Activated naive CD4-positive, alpha-beta T cell (primary cell): ENCODE results near the gene UBD.

Source experiments
- DNase-seq, 4 experiments: peaks; one replicate each; lab custom pipeline; 2025; lab: John Stamatoyannopoulos, UW

UBD gene

DNA sequence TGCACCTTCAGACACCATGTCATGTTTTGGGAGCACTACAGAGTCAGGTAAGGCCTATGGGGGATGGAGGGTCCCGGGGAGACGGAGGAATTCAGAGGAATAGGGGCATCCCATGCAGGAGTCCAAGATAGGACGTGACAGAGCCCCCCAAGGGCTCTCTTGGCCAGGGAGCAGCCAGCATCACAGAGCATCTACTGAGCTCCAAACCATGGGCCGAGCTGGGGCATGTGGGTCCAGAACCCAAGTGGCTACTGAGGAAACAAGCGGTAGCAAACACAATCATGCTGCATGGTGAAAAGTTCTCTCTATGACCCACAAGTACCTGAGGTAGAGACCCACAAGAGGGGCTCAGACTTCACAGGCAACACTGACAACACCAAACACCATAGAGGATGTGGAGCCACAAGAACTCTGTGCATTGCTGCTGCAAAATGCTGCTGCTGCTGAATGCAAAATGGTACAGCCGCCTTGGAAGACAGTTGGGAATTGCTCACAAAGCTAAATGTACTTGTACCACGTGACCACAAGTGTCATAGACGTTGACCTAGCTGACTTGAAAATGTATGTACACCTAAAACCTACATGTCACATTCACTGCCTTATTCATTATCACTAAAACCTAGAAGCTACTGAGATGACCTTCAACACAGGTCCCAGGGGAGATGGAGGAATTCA, 38.4 kb downstream of the UBD start:
- no peak for DNase-seq

DNA sequence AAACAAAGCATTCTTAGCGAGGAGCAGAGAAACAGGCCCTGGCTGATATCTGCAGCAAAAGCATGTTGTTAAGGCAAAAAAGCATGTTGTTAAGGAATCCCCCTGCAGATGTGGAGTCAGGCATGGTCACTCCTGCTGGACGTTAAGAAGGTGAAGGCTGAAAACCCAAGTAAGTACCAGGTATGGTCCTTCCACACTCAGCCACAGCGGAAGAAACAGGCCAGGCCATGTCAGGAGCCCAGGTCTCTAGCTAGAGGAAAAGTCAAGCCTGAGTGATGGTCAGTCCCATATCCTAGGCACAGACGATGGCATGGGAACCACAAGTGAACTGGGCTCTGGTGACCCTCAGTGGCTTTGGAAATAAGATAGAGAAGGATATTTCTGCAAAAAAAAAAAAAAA, 39.3 kb downstream of the UBD start:
- no peak for DNase-seq

DNA sequence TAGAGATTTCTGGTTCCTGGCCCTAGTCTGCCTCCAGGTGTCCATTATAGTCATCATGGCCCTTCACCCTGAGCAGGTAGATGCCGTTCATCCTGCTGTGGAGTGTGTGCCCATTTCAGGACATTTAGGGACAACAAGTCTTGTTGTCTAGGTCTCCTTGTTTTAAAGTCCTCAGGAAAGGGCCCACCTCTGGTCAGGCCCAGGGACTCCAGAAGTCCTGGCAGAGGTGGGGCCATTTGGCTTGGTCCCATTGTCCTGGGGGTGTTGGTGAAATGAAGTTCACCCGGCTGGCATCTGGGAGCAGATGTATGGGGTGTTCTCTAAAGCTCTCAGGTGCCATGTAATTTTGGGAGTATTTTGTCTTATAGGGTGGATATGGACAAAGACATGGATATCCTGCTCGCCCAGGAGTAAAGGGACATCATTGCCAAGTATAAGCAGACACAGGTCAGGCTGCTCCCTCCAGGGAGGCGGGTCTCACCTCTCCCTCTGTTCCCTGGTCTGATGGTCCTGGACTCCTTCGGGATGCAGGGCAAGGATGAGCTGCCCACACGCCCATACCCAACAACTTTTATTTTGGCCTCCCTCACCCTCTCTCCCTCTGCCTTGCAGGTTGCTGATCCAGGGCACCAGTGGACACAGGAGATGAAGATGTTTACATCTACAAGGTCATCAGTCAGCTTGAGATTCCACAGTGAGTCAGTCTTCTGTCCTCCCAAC, 40.1 kb downstream of the UBD start:
- no peak for DNase-seq

DNA sequence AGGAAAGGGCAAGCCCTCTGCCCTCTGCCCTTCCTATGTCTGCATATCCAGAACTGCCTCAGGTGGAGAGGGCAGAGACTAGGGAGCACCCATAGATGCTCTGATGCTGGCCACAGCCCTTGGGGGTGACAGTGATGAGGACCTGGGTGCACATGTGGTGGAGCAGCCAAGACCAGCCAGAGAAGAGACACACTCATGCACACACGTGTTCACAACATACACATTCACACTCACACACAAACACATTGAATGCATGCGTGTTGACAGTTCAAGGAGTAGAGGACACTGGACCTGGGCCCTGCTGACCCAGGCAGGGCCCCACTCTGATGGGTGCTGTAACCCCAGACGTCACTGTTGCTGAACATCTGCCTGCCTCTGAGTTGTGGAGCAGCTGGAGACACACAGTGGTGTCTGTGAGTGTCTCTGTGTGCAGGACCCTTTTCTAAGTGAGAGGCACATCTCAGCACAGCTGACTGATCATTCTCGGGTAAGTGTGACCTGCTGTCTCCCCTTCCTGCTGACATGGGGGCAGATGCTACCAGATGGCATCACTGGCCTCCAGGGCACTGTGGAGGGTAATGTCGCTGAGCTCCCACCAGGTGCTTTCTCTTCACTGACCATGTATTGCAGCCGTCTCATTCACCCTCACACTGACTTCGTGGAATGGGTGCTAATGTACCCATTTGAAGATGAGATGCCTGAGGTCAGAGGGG, 41.6 kb downstream of the UBD start:
- DNase-seq = no peak

DNA sequence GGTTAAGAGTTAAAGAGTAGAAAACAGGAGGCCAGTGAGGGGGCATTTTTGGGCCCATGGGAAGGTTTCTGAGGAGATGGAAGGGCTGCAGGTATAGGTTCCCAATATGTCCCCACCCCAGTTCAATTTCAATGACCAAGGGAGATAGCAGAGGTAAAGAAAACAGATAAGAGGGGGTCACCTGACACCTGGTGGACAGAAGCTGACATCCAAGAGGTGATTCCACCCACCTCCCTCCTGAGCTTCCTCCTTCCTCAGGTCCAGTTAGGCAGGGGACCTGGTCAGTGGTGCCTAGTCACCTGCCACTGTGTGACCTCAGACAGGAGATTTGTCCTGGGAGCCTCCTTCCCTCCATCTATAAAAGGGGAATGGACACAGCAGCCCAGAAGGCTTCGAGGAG, 42.3 kb downstream of the UBD start:
- no peak for DNase-seq

DNA sequence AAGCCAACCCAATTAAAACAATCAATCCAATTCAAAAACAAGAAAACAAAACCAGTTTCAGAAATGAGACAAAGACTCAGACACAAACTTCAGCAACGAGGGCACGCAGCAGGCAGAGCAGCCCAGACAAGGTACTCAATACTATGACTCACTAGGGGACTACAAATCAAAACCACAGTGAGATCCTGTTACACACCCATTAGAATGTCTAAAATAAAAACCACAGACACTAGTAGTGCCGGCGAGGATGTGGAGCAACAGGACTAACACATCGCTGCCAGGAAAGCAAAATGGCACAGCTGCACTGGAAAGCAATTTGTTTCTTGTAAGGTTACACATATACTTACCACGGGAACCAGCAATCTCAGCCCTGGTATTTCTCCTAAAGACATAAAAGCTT, 43.4 kb downstream of the UBD start:
- DNase-seq = no peak

DNA sequence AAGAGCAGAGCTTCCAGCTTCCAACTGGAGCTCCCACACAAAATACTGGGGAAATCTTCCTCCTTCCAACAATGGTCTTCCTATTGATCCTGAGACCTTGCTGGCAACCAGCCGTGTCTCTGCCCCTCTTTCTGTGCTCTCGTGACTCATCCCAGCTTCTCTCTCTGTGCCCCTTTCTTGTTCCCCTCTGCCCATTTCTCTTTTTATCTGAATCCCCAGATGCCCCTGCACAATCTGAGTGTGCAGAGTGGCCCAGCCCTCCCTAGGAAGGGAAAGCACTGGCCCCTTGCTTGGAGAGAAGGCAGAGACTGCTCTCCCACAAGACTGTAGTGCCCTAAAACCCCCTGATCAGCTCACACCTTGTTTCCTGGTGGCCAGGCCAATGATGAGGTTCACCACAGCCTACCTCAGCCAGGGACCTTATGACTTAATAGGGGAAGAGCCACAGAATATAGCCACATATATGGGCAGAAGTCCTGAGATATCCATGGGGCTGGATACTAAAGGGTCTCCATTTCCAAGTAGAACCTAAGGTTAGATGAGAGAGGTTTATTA, 48.7 kb downstream of the UBD start:
- DNase-seq = no peak

DNA sequence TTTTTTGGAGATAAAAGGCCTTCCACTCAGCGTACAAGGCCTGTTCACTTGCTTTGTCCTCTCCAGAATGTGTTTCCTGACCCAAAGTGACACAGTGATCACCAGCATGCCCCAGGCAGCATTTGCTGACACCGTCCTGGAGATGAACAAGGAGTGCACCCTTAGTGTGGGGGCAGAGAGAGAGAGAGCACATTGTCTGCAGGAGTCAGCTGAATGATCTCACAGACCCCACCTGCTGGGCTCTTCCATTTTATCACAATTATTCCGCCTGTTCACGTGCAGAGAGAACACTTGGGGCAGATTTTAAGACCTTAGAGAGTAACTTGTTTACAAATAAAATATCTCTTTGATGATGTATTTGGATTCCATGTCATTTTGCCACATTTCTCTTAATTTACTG, 49.3 kb downstream of the UBD start:
- DNase-seq = no peak

DNA sequence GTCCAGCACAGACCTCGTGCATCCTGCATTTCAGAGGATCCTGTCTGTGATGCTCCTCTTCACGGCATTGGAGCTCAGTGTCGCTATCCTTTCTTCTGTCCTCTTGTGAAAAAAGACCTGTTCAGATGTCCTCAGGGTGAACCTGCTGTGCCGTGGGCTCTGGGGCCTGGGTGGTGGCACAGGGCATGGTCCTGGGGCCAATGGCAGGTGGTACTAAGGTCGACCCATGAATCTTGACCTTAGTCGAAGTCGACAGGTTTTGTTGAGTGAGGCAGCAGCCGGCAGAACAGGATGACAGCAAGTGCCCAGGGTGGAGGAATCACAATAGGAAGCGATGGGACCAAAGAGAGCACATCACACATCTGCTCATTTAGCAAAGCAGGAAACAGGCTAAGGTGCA, 49.8 kb downstream of the UBD start:
- no peak for DNase-seq

DNA sequence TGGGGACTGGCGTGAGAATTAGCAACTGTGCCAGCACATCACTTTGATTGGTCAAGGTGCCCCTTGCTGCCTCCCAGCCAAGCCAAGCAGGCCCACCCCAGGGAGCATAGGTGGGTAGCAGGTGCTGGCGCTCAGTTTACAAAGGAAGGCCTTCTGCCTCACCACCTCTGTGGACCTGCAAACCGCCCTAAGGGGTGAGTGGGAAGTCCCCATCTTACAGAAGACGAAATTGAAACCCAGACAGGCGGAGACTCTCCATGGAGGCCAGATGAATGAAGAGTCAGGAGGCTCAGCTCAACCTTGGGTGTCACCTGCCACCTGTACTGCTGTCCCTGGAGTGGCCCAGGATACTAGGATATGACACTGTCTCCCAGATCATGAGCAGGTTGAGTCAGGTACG, 50.3 kb downstream of the UBD start:
- no peak for DNase-seq

DNA sequence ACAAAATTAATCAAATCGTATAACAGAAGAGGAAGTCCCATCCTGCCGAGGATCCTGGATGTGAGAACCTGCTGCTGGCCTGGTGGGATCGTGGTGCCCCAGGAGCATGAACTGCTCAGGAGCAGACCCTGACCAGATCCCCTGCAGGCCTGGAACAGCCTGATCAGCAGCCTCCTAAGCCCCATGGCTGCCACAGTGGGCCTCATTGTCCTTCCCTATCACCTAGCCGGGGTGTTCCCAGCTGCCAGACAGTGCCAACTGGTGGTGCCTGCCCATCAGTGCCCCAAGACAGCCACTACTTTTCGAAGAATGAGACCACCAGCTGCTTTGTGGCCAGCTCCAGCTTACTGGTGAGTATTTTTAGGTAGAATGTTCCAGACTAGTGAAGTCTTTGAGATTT, 52.2 kb downstream of the UBD start:
- no peak for DNase-seq

DNA sequence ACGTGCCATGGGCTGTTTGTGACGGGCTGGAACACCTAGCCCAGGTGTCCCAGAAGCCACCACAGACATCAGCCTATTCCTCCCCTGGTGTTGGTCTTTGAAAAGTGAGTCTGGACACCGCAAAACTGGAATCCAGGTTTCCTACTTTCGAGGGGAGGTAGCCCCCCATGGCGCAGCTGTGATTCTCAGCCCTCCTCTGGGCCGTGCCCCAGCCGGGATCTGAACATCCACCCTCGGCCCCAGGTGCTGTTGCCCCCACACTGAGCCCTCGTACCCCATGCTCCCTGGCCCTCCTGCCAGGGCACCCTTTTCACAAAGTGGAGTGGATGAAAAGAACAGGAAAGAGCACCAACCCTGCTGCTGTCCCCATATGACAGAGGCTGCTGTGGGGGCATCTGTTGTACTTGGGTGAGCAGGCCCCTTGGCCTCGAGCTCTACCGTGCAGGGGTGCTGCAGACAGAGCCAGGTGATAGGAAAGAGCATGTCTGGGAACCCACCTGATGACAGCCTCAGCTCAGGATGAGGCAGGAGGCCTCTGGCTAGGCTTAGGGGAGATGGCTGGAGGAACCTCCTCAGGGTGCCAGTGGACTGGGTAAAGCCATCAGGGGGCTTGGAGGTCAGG, 53.0 kb downstream of the UBD start:
- DNase-seq = no peak

DNA sequence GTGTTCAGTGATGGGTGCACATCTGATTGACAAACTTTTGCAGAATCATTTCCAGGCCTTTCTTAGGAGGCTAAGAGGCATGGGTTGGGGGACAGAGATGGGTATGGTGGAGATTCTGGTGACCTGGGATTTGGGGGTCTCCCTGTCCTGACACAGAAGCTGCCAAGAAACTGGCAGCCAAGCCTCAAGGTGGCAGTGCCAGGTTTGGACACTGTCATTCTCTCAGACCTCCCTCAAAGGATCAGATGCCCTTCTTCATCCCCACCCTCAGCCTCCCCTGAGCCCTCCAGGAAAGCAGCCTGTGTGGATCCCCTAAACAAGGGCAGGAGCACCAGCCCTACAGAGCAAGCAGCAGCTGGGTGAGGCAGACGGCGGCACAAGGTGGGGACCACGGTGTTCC, 53.7 kb downstream of the UBD start:
- DNase-seq = no peak
